HuH-7 (cell line): ENCODE measurements around the gene CCDC142.
"Not testable (repeated sequence)": the region's sequence is repeated elsewhere in the genome, so short reads cannot be mapped to it uniquely, and the experiment has no call there.

ENCODE experiments used
- DNase-seq: peaks from one replicate; pipeline ENCODE4 v3.0.0; 2011; ENCODE audit warnings: low spot score

Gene CCDC142

DNA sequence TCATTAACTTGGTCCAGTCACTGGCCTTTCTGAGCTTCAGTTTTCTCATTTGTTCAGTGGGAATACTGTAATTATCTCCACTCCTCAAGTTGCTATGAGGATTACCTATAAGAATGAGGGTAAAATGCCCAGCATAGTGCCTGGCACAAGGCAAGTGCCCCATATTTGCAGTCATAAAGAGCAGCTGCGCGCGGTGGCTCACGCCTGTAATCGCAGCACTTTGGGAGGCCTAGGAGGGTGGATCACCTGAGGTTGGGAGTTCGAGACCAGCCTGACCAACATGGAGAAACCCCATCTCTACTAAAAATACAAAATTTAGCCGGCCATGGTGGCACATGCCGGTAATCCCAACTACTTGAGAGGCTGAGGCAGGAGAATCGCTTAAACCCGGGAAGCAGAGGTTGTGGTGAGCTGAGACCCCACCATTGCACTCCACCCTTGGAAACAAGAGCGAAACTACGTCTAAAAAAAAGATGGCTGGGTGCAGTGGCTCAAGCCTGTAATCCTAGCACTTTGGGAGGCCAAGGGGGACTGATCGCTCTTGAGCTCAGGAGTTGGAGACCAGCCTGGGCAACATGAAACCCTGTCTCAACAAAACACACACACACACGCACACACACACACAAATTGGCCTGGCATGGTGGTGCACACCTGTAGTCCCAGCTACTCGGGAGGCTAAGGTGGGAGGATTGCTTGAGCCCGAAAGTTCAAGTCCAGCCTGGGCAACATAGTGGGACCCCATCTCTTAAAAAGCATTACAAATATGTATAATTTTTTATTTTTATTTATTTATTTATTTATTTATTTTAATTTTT lies 40.1 kb downstream of the CCDC142 start:
- not testable (repeated sequence) for DNase-seq

DNA sequence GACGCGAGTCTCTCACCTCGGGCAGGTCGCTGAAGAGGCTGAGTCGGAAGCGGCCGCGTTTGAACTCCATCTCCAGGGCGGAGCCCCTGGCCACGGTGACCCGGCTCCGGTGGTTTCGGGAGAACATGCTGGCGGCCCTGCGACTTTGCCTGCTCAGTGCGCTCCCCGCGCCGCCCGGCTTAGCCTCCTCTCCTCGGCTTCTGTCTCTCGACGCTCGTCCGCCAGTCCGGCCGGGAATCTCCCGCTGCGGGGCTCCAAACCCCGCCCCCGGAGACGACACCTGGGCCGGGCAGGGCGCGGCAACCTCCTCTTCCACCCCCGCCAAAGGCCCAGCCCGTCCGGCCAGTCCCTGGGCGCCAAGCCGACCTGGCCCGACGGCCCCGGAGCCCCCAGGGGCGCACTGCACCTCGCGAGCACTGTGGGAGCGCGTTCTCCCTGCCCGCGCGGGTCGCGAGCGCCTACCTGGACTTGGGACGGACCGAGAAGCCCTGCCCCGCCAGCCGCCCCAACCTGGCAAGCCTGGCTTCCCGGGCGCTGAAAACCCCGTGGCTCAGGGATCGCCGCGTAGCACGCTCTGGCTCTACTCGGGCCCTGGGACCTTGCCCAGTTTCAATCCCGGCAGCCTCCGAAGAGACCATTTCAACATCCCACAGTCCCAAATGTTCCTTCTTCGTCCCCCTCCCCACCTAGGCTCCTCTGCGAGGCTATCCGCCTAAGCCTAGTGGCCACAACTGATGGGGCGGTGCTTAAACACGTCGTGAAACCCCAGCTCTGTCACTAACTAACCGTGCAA lies 40.9 kb downstream of the CCDC142 start, which contains the start of gene RTKN:
TSS of gene RTKN (minus strand) at position 248 of the 793 bp plus-strand sequence. CDS start at position 127, 121 bp downstream.
- peak; percentile 86 for DNase-seq

DNA sequence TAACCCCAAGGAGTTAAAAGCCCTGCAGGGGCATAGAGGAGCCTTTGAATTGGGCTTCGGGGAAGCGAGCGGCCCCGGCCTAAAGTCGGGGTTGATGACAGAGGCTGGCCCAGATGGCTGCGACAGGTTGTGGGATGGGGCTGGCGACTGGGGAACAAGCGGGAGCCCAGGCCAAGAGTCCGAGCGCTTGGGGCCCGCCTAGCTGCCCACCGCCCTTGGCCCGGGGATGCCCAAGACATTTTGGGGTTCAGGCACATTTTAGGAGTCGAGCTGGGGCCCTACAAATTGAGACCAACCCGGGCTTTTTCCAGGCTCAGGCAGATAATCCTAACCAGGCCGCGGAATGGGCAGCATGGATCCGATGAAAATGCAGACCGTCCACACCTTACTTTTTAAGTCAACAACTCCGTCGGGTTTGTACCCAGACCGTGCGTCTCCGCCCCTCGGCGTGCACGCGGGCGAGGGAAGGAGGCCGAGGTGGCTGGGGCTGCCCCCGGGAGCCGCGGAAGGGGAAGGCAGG lies 41.6 kb downstream of the CCDC142 start:
- DNase-seq, result no peak

DNA sequence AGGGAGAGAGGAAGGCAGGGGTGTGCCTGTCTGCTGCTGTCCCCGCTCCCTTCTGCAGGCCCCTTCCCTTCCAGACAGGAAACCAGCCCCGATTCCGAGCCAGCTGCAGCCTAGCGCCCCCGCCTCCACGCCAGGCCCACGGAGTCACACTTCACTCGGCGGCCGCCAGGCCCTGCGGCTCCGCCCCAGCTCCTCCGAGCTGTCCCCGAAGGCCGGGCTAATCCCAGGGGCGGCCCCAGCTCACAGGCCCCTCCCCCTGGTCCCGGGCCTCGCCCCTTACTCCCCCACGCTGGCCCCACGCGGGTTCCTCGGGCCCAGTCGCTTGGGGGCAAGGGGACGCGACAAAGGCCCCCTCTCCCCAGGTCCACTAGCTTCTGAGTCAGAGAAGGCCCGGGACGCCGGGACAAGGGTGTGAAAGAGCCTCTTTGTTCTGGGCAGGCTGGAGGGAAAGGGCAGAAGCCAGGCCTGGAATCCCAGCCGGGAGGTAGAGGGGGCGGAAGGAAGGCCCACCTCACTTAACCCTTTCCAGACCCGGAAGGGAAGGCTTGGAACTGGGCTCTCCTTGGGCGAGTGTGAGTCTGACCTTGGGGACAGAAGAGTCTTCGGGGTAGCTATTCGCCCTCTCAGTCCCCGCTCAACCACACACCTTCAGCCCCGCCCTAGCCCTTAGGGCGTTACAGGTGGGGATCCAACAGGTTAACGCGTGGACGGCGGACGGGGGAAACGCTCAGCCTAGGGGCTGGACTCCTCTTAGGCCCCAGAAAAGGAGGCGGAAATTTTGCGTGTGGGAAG lies 42.2 kb downstream of the CCDC142 start:
- peak; percentile 96 for DNase-seq

DNA sequence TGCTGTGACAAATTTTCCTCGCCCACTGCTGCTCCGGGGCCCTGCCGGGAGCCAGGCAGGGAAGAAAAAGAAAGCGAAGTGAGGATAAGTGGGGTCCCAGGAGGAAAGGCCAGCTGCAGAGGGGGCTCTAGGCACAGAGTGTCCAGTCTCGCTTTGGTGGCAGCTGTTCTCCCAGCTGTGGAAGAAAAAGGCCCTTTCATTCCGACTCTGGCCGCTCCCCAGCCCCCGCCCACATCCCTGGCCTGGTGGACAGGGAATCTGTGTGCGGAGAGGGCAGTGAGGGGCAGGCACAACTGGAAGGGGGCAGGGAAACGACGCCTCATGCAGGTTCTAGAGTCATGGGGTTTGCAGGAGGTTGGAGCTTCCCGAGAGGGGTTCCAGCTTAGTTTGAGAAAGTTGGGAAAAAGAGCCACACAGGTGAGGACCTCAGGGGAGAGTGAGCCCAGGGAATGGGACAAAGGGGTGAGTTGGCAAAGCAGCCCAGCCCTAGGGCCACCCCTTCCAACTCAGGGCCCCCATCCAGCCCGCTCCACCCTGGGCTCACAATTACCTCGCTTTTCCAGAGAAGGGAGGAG lies 42.9 kb downstream of the CCDC142 start:
- no peak for DNase-seq

DNA sequence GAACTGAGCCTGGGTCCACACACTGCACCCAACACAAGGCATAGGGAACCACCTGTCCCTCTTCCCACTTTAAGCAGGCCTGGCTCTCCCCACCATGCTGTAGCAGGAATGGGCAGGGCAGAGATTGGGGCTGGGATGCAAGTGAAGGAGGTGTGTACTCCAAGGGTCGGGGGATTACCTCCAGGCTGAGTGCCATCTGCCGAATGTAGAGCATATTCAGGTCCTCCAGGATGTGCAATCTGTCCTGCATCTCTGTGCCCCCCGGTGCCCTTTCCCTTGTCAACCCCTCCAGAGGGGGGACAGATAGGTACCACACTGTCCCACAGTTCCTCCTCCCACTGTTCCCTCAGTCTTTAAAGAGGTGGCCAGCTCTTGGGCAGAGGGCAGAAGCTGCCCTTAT lies 43.4 kb downstream of the CCDC142 start:
- no peak for DNase-seq

DNA sequence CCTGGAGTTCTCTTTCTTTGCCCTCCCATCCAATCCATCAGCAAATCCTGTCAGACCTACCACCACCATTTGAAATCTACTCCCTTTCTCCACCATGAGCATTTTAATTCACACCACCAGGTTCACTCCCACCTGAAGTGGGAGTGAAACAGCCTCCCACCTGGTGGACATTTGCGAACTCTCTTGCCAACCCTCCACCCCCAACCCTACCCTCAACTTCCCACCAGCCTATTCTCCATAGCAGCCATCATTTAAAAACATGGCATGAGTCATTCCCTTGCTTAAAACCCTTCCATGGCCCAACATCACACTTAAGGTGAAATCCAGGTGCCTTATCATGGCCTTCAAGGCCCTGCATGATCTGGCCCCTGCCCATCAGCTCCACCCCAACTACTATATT lies 44.5 kb downstream of the CCDC142 start:
- DNase-seq, result no peak

DNA sequence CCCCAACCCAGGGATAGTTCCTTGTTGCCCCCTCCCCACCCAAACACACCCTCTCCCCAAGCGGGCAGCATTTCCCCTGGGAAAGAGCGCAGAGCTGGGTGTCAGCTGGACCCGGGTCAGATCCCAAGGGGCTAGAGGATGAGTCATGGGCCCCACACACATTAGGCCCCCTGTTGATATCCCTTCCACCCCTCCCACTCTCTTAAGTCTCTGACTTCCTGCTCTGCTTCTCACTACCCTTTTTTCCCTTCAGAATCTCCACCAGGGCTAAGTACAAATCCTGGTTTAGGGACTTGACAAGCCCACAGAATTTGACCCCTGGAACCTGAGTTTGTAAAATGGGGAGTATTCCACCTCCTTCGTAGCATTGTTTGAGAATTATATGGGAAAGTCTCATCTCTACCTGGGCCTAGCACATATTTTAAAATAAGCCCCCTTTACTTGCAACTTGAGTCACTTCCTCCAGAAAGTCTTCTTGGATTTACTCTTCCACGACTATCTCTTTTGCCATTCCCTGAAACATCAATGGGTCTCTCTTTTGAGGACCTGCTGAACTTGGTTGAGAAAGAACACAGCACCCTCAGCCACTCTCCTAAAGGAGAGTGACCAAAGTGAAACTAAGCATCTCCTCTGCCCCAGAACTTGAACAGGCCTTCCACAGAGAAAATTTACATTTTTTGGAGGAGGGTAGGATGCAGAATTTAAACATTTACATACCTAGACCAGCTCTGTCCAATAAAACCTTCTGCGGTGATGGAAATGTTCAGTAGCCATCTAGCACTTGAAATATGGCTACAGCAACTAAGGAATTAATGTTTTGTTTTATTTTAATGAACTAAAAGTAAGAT lies 45.7 kb downstream of the CCDC142 start:
- DNase-seq, result no peak

DNA sequence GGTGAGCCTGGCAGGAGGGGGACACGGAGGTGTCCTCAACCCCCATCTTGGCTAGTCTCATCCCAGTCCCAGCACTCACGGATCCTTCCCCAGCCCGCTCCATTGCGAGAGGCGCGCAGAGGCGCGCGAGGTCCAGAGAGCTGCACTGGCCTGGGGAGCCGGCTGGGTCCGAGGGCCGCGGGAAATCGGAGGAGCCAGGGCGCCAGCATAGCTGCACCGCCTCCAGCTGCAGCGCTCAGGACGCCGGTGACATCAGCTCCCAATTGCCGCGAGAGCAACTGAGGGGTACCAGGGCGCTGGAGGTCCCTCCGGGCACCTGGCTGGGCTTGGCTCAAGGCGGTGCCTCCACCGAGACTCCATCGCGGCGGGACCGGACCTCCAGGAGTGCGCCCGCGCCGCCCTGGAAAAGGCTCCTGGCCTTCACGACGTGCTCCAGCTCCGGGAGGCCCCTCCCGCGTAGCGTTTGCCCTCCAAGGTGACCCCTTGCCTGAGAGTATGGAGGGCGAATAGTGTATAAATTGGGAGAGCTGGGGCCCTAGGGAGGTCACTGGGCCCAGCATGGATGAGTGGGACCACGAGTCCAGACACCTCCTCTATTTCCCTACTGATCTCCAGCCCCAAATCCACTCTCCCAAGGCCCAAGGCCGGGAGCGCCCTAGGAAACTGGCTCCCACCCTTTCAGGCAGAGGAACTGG lies 46.5 kb downstream of the CCDC142 start:
- no peak for DNase-seq

DNA sequence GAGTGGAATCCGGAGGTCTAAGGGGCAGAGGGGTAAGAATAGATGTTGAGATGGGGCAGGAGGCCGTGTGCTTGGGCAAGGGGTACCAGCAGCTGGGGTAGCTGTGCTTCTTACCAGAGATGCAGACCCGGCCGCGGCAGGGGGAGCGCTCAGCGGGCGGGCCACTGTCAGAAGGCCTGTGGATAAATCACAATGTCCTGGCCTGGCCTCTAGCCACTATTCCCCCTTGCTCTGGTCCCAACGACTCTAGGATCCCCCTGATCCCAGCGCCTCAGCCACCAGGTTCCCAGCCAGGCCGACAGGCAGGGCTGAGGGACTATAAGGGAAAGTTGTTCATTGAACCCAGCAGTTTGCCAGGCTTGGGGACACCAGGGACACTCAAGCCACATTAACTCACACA lies 52.3 kb downstream of the CCDC142 start:
- no peak for DNase-seq

DNA sequence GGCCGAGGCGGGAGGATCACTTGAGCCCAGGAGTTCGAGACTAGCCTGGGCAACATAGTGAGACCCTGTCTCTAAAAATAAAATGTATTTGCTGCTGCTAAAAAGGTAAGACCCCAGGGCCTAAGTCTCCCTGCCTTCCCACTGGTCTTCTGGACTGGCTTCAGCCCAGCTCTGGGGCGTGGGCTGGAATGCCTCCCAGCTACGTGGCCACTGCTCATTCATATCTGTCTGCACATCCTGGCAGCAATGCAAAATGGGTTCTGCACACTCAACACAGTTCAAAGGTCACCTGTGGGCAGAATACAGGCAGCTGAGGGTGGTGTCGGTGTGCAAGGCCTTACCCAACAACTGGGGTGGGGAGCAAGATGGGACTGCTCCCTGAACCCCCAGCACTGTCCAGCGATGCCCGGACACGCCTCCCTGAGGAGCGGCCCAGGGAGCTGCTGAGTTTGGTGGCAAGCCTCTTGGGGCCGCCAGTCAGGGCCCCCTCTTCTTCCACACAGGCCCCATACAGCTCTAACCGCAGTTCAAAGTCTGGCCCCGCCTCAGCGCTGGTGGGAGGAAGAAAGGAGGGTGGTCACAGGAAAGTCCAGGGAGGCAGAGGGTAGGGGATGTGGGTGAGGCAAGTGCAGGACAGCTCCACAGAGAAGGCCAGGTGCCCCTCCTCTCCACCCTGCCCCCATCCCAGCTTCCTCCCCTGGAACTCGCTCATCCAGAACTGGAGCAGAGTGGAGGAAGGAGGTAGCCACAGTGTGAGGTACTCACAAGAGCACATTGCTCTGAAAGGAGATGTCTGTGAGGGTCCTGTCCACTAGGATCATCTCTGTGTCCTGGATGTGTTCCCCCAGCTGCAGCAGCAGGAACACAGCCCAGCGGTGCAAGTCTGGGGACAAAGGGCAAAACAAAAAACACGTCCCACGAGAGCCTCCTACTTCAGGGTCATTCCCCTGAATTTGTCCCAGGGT lies 53.0 kb downstream of the CCDC142 start:
- DNase-seq, result no peak

DNA sequence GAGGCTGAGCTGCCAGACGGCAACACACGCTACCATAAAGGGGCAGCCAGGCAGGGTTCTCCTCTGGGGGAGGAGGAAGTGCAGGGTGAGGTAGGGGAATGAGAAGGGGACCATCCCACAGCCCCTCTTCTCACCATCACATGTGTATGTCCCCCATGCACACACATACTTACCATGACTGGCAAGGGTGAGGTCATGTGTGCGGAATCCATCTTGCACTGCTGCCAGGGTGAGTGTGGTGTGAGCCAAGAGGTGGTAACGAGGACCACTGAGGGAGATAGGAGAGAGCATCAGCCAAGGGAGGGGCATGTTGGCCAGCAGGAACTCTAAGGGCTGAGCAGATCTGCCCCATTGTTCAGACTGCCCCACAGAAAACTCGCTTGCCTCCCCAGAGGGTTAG lies 54.1 kb downstream of the CCDC142 start:
- no peak for DNase-seq

DNA sequence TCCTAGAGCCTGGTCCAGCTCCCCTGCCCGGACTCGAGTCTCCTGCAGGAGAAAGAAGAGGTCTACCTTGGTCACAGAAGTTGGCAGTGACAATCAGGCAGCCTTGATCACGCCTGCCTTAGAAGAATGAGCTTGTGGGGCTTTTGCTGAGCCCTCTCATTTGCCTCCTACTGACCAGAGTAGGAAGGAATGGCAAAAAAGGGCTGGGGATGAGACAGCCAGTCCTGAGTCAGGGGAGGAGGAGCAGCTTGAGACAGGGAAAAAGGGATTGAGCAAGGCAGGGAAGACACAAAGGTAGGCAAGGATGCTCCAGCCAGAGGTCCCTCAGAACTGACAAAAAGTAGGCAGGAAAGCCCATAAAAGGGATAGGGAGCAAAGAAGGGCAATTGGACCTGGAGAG lies 55.2 kb downstream of the CCDC142 start:
- DNase-seq, result no peak

DNA sequence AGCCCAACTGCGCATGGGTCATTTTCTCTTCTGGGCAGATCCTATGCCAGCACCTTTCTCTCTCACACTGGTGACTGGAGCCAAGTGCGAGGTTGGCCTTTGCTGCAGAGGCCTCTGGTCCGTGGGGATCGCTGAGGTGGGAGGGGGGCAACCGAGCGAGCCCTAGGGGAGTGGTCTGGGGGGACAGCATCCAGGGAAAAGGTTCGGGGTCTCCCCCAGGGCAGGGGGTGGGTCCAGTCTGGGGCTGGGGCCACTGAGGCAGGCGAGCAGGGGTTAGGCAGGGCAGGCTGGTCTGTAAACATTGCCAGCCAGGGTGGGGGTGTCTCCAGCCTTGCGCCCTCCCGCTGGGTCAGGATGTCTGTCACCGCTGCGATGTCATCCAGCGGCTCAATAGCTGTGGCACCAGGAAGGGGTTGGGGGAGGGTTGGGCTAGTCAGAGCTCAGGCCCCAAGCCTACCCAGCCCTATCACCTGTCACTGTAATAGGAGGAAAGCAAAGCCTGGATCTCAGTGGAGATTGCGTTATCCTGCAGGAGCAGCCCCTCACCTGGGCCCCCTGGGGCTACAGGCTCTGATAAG lies 56.5 kb downstream of the CCDC142 start:
- DNase-seq, result no peak

DNA sequence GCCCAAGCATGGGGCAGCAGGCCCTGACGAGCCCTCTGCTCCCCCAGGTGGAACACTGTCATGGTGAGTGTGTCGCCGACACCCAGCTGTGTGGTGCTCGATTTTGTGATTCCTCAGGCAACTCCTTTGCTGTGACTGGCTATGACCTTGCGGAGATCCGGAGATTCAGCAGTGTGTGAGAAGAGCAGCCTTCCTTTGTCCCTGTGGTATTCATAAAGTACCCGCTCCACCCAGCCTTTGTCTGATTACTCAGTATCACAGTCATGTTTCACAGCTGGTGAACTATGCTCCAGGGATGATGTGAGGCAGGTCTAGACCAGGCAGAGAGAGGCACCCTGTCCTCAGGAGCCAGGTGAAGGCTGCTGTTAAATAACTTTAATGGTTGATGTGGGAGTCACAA lies 57.3 kb downstream of the CCDC142 start:
- DNase-seq, result no peak

DNA sequence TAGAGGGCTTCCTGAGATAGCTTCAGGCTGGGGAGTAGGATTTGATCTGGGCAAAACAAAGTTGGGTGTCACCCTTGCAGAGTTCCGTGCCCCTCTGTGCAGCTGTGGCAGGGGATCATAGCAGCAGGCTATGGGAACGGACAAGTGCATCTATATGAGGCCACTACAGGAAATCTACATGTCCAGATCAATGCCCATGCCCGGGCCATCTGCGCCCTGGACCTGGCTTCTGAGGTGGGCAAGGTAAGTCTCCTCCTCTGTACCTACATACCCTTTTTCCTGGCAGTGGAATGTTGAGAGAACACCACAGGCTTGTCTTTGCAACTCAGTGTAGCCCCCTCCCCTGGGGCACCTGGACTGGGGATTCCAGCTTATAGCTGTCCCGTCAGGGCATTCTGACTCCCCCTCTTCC lies 57.8 kb downstream of the CCDC142 start:
- no peak for DNase-seq

DNA sequence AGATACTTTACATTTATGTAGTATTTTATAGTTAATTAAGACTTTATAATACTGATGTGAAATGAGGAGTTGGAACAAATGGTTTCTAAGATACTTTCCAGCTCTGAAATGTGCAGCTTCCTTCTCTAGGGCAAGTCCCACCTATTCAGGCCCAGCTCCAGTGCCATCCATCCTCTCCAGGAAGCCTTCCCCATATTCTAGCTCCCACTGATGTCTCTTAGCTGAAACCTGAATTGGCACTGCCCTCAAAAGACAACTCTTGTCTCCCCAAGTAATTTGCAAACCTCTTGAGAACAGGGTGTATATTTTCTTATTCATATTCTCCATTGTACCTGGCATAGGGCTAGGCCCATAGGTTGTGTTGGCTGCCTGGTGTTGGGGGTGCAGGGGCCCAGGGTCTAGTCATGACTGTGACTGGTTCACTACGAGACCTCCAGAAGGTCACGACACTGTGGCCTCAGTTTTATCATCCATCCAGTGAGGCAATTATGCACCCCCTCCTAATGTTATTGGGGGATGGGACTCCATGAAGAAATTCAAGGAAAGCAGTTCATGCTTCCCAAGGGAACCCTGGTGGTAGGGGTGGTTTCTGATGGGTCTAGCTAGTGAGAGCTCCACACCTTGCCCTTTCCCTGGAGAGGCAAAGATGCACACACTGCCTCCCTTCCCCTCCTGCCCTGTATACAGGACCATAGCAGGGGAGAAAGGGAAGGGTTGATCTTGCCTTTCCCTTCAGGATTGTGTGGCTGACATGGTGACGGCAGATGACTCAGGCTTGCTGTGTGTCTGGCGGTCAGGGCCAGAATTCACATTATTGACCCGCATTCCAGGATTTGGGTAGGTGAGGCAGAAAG lies 58.4 kb downstream of the CCDC142 start:
- no peak for DNase-seq
